NCI-H510A treated with DMSO at 0.1 percent for 48 hours (cell line): Measurements from ENCODE around the gene VPREB3.
A peak's percentile ranks its signal among the peaks of the same experiment; 100 is the strongest.

Experiments used
- DNase-seq: peaks from one replicate; lab custom pipeline; 2025; lab: John Stamatoyannopoulos, UW

VPREB3 gene

GRCh38 chr22:23782703-23783102 lies 28.5 kb upstream of the VPREB3 start:
- no peak for DNase-seq

GRCh38 chr22:23782252-23782651 lies 28.0 kb upstream of the VPREB3 start:
- no peak for DNase-seq

GRCh38 chr22:23781511-23782183 lies 27.4 kb upstream of the VPREB3 start:
- DNase-seq, result no peak

GRCh38 chr22:23781065-23781464 lies 26.8 kb upstream of the VPREB3 start:
- DNase-seq, result no peak

- DNase-seq, result no peak
These were observed 26.0 kb upstream of the VPREB3 start for GRCh38 chr22:23780146-23780748.

- no peak for DNase-seq
These were observed 25.5 kb upstream of the VPREB3 start for GRCh38 chr22:23779731-23780130.

GRCh38 chr22:23779083-23779482 lies 24.9 kb upstream of the VPREB3 start:
- DNase-seq, result no peak

- no peak for DNase-seq
These were observed 24.3 kb upstream of the VPREB3 start for GRCh38 chr22:23778577-23778900.

GRCh38 chr22:23777776-23778576 lies 23.8 kb upstream of the VPREB3 start:
- DNase-seq, result no peak

GRCh38 chr22:23775779-23776375 lies 21.7 kb upstream of the VPREB3 start:
- no peak for DNase-seq

- no peak for DNase-seq
These were observed 20.8 kb upstream of the VPREB3 start for GRCh38 chr22:23774922-23775436.

GRCh38 chr22:23774114-23774921 lies 20.1 kb upstream of the VPREB3 start:
- DNase-seq, result no peak

- no peak for DNase-seq
These were observed 19.4 kb upstream of the VPREB3 start for GRCh38 chr22:23773483-23774113.

GRCh38 chr22:23772649-23773473 lies 18.6 kb upstream of the VPREB3 start, which contains the start of gene MMP11:
MMP11 (plus strand) TSS chr22:23772849; CDS start chr22:23772871, 22 bp downstream.
- peak; percentile 20 for DNase-seq

GRCh38 chr22:23772315-23772648 lies 18.1 kb upstream of the VPREB3 start:
- no peak for DNase-seq

GRCh38 chr22:23769321-23769965 lies 15.2 kb upstream of the VPREB3 start:
- DNase-seq, result peak; percentile 12

- peak; percentile 40 for DNase-seq
These were observed 13.7 kb upstream of the VPREB3 start, which contains the start of gene CHCHD10 for GRCh38 chr22:23767673-23768548. CHCHD10 (minus strand) TSS chr22:23767972; CDS start chr22:23767874, 98 bp downstream.

GRCh38 chr22:23767303-23767672 lies 13.1 kb upstream of the VPREB3 start:
- no peak for DNase-seq
